ENCODE data around the gene CKAP4. TPM values are rescaled to one million over a fixed set of nuclear protein-coding genes. Genes with fewer than 3 reads are reported as not detected.

Gene CKAP4
- total and polyA plus RNA-seq, 2 donors (not counting 3 experiments of a cell fraction or from before 2014, with no cell fraction given), result 117 to 223 TPM

- BruUV-seq (replicated peaks), result no TSS peak
- no peak overlapping the region for H3K27ac ChIP-seq (ENCODE audit: insufficient read depth, low read depth, low read length)
- ChIA-PET POLR2A (no interaction called here), CTCF (no interaction called here)
- DNase-seq (ENCODE audit: low read depth, low spot score), result no peak
- H4K20me1 ChIP-seq (replicated peaks; ENCODE audit: control insufficient read depth, extremely low read depth, insufficient read depth, low read length), result no peaks in the 10 kb centered on the region
- no peaks in the 10 kb centered on the region for H3K9me3 ChIP-seq (replicated peaks; ENCODE audit: control insufficient read depth, insufficient read depth, low read length)
- TF ChIP-seq EZH2 (IDR thresholded peaks at IDR 0.05; ENCODE audit: borderline replicate concordance, low read depth, low read length, severe bottlenecking) (no peak), GATA2 (IDR thresholded peaks at IDR 0.05; ENCODE audit: insufficient read depth, insufficient read length, low read depth, low read length) (no peak), POLR2AphosphoS5 (IDR thresholded peaks at IDR 0.05; ENCODE audit: insufficient read depth, low read depth, low read length) (no peak), POLR2A (IDR thresholded peaks at IDR 0.05; ENCODE audit: low read depth, low read length) (no peak), FOS (IDR thresholded peaks at IDR 0.05; ENCODE audit: borderline replicate concordance, insufficient read depth, low read length) (no peak), MYC (IDR thresholded peaks at IDR 0.05; ENCODE audit: low read depth, low read length) (no peak), JUN (IDR thresholded peaks at IDR 0.05; ENCODE audit: borderline replicate concordance, insufficient read depth, insufficient read length, low read depth) (no peak)
- TF ChIP-seq, protein P1, sequence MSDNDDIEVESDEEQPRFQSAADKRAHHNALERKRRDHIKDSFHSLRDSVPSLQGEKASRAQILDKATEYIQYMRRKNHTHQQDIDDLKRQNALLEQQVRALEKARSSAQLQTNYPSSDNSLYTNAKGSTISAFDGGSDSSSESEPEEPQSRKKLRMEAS (IDR thresholded peaks at IDR 0.05; ENCODE audit: insufficient read depth, insufficient read length), result no peak
- TF ChIP-seq, protein P2, sequence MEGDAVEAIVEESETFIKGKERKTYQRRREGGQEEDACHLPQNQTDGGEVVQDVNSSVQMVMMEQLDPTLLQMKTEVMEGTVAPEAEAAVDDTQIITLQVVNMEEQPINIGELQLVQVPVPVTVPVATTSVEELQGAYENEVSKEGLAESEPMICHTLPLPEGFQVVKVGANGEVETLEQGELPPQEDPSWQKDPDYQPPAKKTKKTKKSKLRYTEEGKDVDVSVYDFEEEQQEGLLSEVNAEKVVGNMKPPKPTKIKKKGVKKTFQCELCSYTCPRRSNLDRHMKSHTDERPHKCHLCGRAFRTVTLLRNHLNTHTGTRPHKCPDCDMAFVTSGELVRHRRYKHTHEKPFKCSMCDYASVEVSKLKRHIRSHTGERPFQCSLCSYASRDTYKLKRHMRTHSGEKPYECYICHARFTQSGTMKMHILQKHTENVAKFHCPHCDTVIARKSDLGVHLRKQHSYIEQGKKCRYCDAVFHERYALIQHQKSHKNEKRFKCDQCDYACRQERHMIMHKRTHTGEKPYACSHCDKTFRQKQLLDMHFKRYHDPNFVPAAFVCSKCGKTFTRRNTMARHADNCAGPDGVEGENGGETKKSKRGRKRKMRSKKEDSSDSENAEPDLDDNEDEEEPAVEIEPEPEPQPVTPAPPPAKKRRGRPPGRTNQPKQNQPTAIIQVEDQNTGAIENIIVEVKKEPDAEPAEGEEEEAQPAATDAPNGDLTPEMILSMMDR (IDR thresholded peaks at IDR 0.05; ENCODE audit: extremely low read depth in 1 of 2, insufficient read depth in 1 of 2, low read depth in 1 of 2, low read length in 2 of 2), result no peak
- H3K4me3 ChIP-seq (replicated peaks in 1 of 3; ENCODE audit: insufficient read depth in 1 of 3, low read depth in 1 of 3, low read length in 3 of 3), result no peak overlapping the region
- H3K9me1 ChIP-seq (replicated peaks; ENCODE audit: control insufficient read depth, extremely low read depth, insufficient read depth, low read length), result no peaks in the 10 kb centered on the region
- H3K79me2 ChIP-seq (ENCODE audit: control insufficient read depth, insufficient read depth, low read length), result no peaks in the 10 kb centered on the region
- no peak for FAIRE-seq
- H3K4me2 ChIP-seq (ENCODE audit: insufficient read depth, low read length), result no peak overlapping the region
- no peaks in the 10 kb centered on the region for H3K4me1 ChIP-seq (ENCODE audit: control insufficient read depth, extremely low read depth, insufficient read depth, low read length)
- H3K27me3 ChIP-seq (ENCODE audit: control insufficient read depth in 2 of 2, insufficient read depth in 2 of 2, low read length in 2 of 2), result no peaks in the 10 kb centered on the region
- dilution Hi-C loops (cut with MboI; ENCODE audit: extremely low pct_ligation_motif_present, low sequenced_read_pairs) (no loop called here), intact Hi-C loops (cut with micrococcal nuclease) (no loop called here)
- no peak overlapping the region for H3K9ac ChIP-seq (replicated peaks; ENCODE audit: extremely low read depth, insufficient read depth, low read length)
- H3K36me3 ChIP-seq (ENCODE audit: control insufficient read depth in 2 of 2, extremely low read depth in 1 of 2, insufficient read depth in 2 of 2, low read length in 2 of 2), result no peaks in the 10 kb centered on the region
- no peak overlapping the region for H2AFZ ChIP-seq (ENCODE audit: low read depth, low read length)
Measured at GRCh38 chr12:106256524-106256923, 8.7 kb upstream of the CKAP4 start.

Data from endothelial cell of umbilical vein (primary cell).